GM12878 (cell line): ENCODE measurements around the gene HPSE. TPM values are rescaled to one million over a fixed set of nuclear protein-coding genes. Genes with fewer than 3 reads are reported as not detected.

ENCODE experiments used
- ATAC-seq: fragments of 200-7000 bp; cut with Tn5 transposase; 3 replicates; pipeline ENCODE4 v1.9.1; 2020; ENCODE audit warnings: mild to moderate bottlenecking, moderate library complexity
- BruUV-seq: library from RNA; stranded (reverse); fragments of 400-500 nt; replicated peaks from 2 replicates; lab custom pipeline; 2021; lab: Mats Ljungman, UMichigan
- CTCF ChIA-PET: fragments of 300-600 bp; sonication (Branson Sonifier 250); formaldehyde crosslinking; extraction: SDS; loops from one replicate; lab custom pipeline; 2021; ENCODE audit warnings: inconsistent platforms; lab: Yijun Ruan, JAX
- POLR2A ChIA-PET: fragments of 350-600 bp; formaldehyde crosslinking; extraction: SDS; loops from one replicate; lab custom pipeline; 2021; ENCODE audit warnings: inconsistent platforms; lab: Charles Lee
- RAD21 ChIA-PET: fragments of 300-600 bp; sonication (Branson Sonifier 250); formaldehyde crosslinking; loops from one replicate; lab custom pipeline; 2023; ENCODE audit warnings: antibody characterized with exemption; ENCODE audit not compliant: unreplicated experiment; lab: Charles Lee
- SMC1A ChIA-PET: fragments of 300-600 bp; sonication (Branson Sonifier 250); formaldehyde crosslinking; loops from one replicate; lab custom pipeline; 2023; ENCODE audit not compliant: unreplicated experiment, uncharacterized antibody; lab: Charles Lee
- DNase-seq: peaks from one replicate; pipeline ENCODE4 v3.0.0-alpha.2; 2011; ENCODE audit warnings: low read depth, low spot score
- FAIRE-seq: peaks from 3 replicates; lab custom pipeline; 2011; peaks lifted over from hg19 to GRCh38; lab: Jason Lieb, UNC
- H2AFZ ChIP-seq: 2 replicates; pipeline ENCODE4 v1.6.0; 2011; ENCODE audit warnings: low read depth, low read length, control low read depth; ENCODE audit not compliant: control insufficient read depth
- H3K27ac ChIP-seq: 2 replicates; pipeline ENCODE4 v1.5.1; 2011; ENCODE audit warnings: control low read depth; ENCODE audit not compliant: control insufficient read depth, insufficient read depth
- H3K27me3 ChIP-seq, 2 experiments: replicated peaks in 1 of 2; 2 replicates each; pipeline versions ENCODE4 v1.6.0 to v1.6.1; 2011; ENCODE audit warnings: low read length in 1 of 2; ENCODE audit not compliant: control insufficient read depth in 2 of 2, insufficient read depth in 2 of 2
- H3K36me3 ChIP-seq, 2 experiments: 2 replicates each; pipeline ENCODE4 v1.5.1; 2011; ENCODE audit warnings: low read length in 1 of 2; ENCODE audit not compliant: control insufficient read depth in 2 of 2, insufficient read depth in 2 of 2
- H3K4me1 ChIP-seq: 2 replicates; pipeline ENCODE4 v1.6.1; 2011; ENCODE audit warnings: mild to moderate bottlenecking, low read length, moderate library complexity, mixed read lengths; ENCODE audit not compliant: control insufficient read depth, insufficient read depth
- H3K4me2 ChIP-seq: 2 replicates; pipeline ENCODE4 v1.6.0; 2011; ENCODE audit warnings: control low read depth; ENCODE audit not compliant: control insufficient read depth, insufficient read depth
- H3K4me3 ChIP-seq: fragments of 200-600 bp; sonication (generic); 2 replicates; pipeline ENCODE4 v1.5.1; 2016
- H3K79me2 ChIP-seq: 2 replicates; pipeline ENCODE4 v1.6.0; 2011; ENCODE audit warnings: low read length; ENCODE audit not compliant: control insufficient read depth, insufficient read depth
- H3K9ac ChIP-seq: 2 replicates; pipeline ENCODE4 v1.8.0; 2011; ENCODE audit warnings: low read length, control low read depth, mixed read lengths; ENCODE audit not compliant: control insufficient read depth, insufficient read depth
- H3K9me3 ChIP-seq: replicated peaks from 3 replicates; pipeline ENCODE4 v1.5.1; 2011; ENCODE audit warnings: mild to moderate bottlenecking, low read length; ENCODE audit not compliant: control insufficient read depth, insufficient read depth
- H4K20me1 ChIP-seq: 2 replicates; pipeline ENCODE4 v1.6.0; 2011; ENCODE audit not compliant: control insufficient read depth, insufficient read depth
- CBFB ChIP-seq: IDR thresholded peaks from 2 replicates; pipeline ENCODE4 v1.6.1; 2016; ENCODE audit warnings: antibody characterized with exemption, low read depth
- CBX3 ChIP-seq: fragments of 200-600 bp; sonication (generic); IDR thresholded peaks from 2 replicates; pipeline ENCODE4 v1.6.1; 2016; ENCODE audit warnings: low read depth, borderline replicate concordance
- CTCF ChIP-seq, 3 experiments: IDR thresholded peaks in 2 of 3; conservative IDR thresholded peaks in 1 of 3; 2 replicates each; pipeline ENCODE4 v1.5.1; 2011; ENCODE audit warnings: low read depth in 3 of 3, low read length in 3 of 3, mild to moderate bottlenecking in 3 of 3, control low read depth in 2 of 3, moderate library complexity in 2 of 3, inconsistent platforms in 1 of 3, mixed read lengths in 1 of 3; ENCODE audit not compliant: control insufficient read depth in 2 of 3, insufficient read depth in 1 of 3; ENCODE audit errors: extremely low read depth in 1 of 3
- DPF2 ChIP-seq: fragments of 450-650 bp; IDR thresholded peaks from 2 replicates; pipeline ENCODE4 v1.6.1; 2017; ENCODE audit warnings: mild to moderate bottlenecking
- E4F1 ChIP-seq: fragments of 450-650 bp; IDR thresholded peaks from 2 replicates; pipeline ENCODE4 v1.6.1; 2018; ENCODE audit warnings: borderline replicate concordance, mild to moderate bottlenecking; ENCODE audit not compliant: partially characterized antibody
- EP300 ChIP-seq, 2 experiments: fragments of 150-350 bp in 1 of 2; IDR thresholded peaks; 2 replicates each; pipeline ENCODE4 v1.6.1; 2011 to 2012; ENCODE audit warnings: low read depth in 2 of 2, low read length in 2 of 2, borderline replicate concordance in 1 of 2, improper control_type of control experiment in 1 of 2, inconsistent platforms in 1 of 2; ENCODE audit not compliant: control insufficient read depth in 1 of 2
- EZH2 ChIP-seq: IDR thresholded peaks from 2 replicates; pipeline ENCODE4 v1.6.1; 2012; ENCODE audit warnings: low read depth, mild to moderate bottlenecking, control low read depth, inconsistent platforms, low read length, borderline replicate concordance; ENCODE audit not compliant: control insufficient read depth
- IKZF1 ChIP-seq: fragments of 450-650 bp; conservative IDR thresholded peaks from 2 replicates; pipeline ENCODE4 v1.6.1; 2017; ENCODE audit warnings: antibody characterized with exemption, mild to moderate bottlenecking
- MEF2A ChIP-seq: IDR thresholded peaks from 2 replicates; pipeline ENCODE4 v1.6.1; 2011; ENCODE audit warnings: low read depth, mild to moderate bottlenecking, low read length, moderate library complexity; ENCODE audit not compliant: insufficient read depth
- NRF1 ChIP-seq: conservative IDR thresholded peaks from 2 replicates; pipeline ENCODE4 v1.6.1; 2011; ENCODE audit warnings: mild to moderate bottlenecking, low read depth, low read length, improper control_type of control experiment
- RBBP5 ChIP-seq: fragments of 200-600 bp; sonication (generic); conservative IDR thresholded peaks from 2 replicates; pipeline ENCODE4 v1.6.1; 2016
- SREBF1 ChIP-seq: IDR thresholded peaks from 2 replicates; pipeline ENCODE4 v1.6.1; 2012; ENCODE audit warnings: mild to moderate bottlenecking, low read length
- TCF7 ChIP-seq: IDR thresholded peaks from 2 replicates; pipeline ENCODE4 v1.6.1; 2014; ENCODE audit warnings: antibody characterized with exemption, borderline replicate concordance
- ZZZ3 ChIP-seq: IDR thresholded peaks from 2 replicates; pipeline ENCODE4 v1.6.1; 2011; ENCODE audit warnings: low read depth; ENCODE audit not compliant: control insufficient read depth, insufficient read length
- WGBS: methylation state at CpG from one replicate; pipeline ENCODE4 v1.1.6; 2016; ENCODE audit warnings: low lambda C conversion rate; ENCODE audit not compliant: insufficient replicate concordance, insufficient coverage; ENCODE audit errors: missing lambda C conversion rate; 5-methylcytosine and 5-hydroxymethylcytosine counted together
- in situ Hi-C: fragments of 300-500 bp; cut with MboI; formaldehyde crosslinking; loops from 9 replicates; pipeline ENCODE4 v1.14.3; 2018; ENCODE audit warnings: mixed read lengths
- intact Hi-C: fragments of 100-400 bp; cut with micrococcal nuclease; formaldehyde crosslinking; loops from one replicate; pipeline ENCODE4 v1.14.2; 2022; ENCODE audit not compliant: unreplicated experiment
- polyA plus RNA-seq, 11 experiments: library from polyadenylated mRNA; depleted of rRNA in 4 of 11; unstranded in 6 of 11; stranded (reverse) in 5 of 11; fragments of >200 nt; fragmentation: Nextera tagmentation in 4 of 11; fragmentation: Illumina TruSeq in 1 of 11; extraction: Ambion mirVana in 4 of 11; extraction: Trizol in 1 of 11; gene quantifications; 1 replicate in 1 of 11; 2 replicates in 10 of 11; pipeline versions ENCODE4 v1.2.1 to v1.2.3, GENCODE V29; 2011 to 2016; ENCODE audit warnings: inconsistent platforms in 2 of 11, missing spikeins in 2 of 11, low read depth in 1 of 11
- total RNA-seq, 4 experiments: library from RNA; depleted of rRNA in 3 of 4; stranded (reverse); fragments of >200 nt in 3 of 4; fragmentation: Illumina TruSeq in 1 of 4; extraction: Trizol in 1 of 4; gene quantifications; 2 replicates each; pipeline versions ENCODE4 v1.2.1 to v1.2.3, GENCODE V29; 2013 to 2021
- TF ChIP-seq, protein P1 (sequence below): fragments of 450-650 bp; IDR thresholded peaks from 2 replicates; pipeline ENCODE4 v1.6.1; 2017; ENCODE audit warnings: borderline replicate concordance

Gene HPSE
- total and polyA plus RNA-seq, 10 of the 15 experiments (the other 5 are each of a cell fraction or from before 2014, with no cell fraction given), result 0.16 to 0.89 (median 0.58) TPM

- no peak overlapping the region for H3K9ac ChIP-seq
- ChIA-PET CTCF (no interaction called here), SMC1A (no interaction called here), RAD21 (no interaction called here)
- in situ Hi-C loops, result no loop called here
- no peaks in the 10 kb centered on the region for H3K79me2 ChIP-seq
- H3K9me3 ChIP-seq, result no peaks in the 10 kb centered on the region; the same call in 2 of the 3 replicates
- no peak for DNase-seq
- no peak for TF ChIP-seq RBBP5
- TF ChIP-seq DPF2, result no peak
- TF ChIP-seq E4F1, result no peak
- no peak for TF ChIP-seq ZZZ3
- TF ChIP-seq TCF7, result no peak
- no peak for TF ChIP-seq EP300 (IDR thresholded peaks at IDR 0.05; ENCODE audit: borderline replicate concordance in 1 of 2, control insufficient read depth in 1 of 2, low read depth in 2 of 2, low read length in 2 of 2)
- TF ChIP-seq EZH2, result no peak
- no peak for TF ChIP-seq CBFB
- TF ChIP-seq SREBF1, result no peak
- TF ChIP-seq NRF1, result no peak
- TF ChIP-seq CTCF (IDR thresholded peaks at IDR 0.05 in 2 of 3, conservative IDR thresholded peaks at IDR 0.05 in 1 of 3; ENCODE audit: control insufficient read depth in 2 of 3, extremely low read depth in 1 of 3, insufficient read depth in 1 of 3, low read depth in 3 of 3, low read length in 3 of 3), result no peak
- TF ChIP-seq, protein P1, sequence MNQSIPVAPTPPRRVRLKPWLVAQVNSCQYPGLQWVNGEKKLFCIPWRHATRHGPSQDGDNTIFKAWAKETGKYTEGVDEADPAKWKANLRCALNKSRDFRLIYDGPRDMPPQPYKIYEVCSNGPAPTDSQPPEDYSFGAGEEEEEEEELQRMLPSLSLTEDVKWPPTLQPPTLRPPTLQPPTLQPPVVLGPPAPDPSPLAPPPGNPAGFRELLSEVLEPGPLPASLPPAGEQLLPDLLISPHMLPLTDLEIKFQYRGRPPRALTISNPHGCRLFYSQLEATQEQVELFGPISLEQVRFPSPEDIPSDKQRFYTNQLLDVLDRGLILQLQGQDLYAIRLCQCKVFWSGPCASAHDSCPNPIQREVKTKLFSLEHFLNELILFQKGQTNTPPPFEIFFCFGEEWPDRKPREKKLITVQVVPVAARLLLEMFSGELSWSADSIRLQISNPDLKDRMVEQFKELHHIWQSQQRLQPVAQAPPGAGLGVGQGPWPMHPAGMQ, result no peak
- TF ChIP-seq MEF2A, result no peak
- no peak for TF ChIP-seq CBX3
- TF ChIP-seq IKZF1, result no peak
- TF ChIP-seq, all 136 proteins: peak for 0
- WGBS, result 74% methylated on average over 1 of the region's 1 CpG
- FAIRE-seq, result no peak
- Histone ChIP-seq H3K27me3 (no peaks in the 10 kb centered on the region), H3K4me1 (no peaks in the 10 kb centered on the region), H3K36me3 (no peaks in the 10 kb centered on the region), H3K27ac (no peak overlapping the region), H3K4me3 (no peak overlapping the region), H2AFZ (no peak overlapping the region), H3K4me2 (no peak overlapping the region), H4K20me1 (no peaks in the 10 kb centered on the region)
- POLR2A ChIA-PET, result no interaction called here
- no TSS peak for BruUV-seq
- intact Hi-C loops, result no loop called here
- ATAC-seq, result no peak
Observed at GRCh38 chr4:83353516-83353915, 18.9 kb upstream of the HPSE start.
